A549 treated with RU486 at 1 μM for 4 hours (cell line): Measurements from ENCODE around the gene PTTG1IP2. TPM values are rescaled to one million over a fixed set of nuclear protein-coding genes. Genes with fewer than 3 reads are reported as not detected.

ENCODE experiments used
- total RNA-seq: library from RNA; stranded (reverse); fragments of 200-300 nt; extraction: Qiagen RNA extraction; gene quantifications from 5 replicates; pipeline ENCODE4 v1.2.3, GENCODE V29; 2022; ENCODE audit warnings: low read depth

PTTG1IP2 gene
- total RNA-seq: not detected in 5 replicates

DNA sequence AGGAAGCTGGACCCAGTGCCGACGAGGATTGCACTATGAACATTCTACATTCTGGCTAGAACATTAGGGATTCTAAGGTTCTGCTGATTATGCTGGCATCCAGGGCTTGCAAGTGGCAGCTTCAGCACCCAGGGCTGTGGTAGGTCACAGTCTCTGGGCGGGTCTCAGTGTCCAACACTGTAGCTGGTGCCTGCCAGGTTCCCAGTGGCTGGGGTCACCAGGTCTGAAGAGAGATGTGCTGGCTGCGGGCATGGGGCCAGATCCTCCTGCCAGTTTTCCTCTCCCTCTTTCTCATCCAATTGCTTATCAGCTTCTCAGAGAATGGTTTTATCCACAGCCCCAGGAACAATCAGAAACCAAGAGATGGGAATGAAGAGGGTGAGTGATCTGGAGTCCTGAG is at the start of gene PTTG1IP2:
Gene PTTG1IP2 (plus strand): TSS at position 86 of the 400 bp plus-strand sequence. CDS start 148 bp downstream, at position 234.

Other genes starting within 250 kb of the PTTG1IP2 start
- 1.3 to 4.3 TPM (median 1.8 TPM) in 5 replicates for gene CFAP69, start 224.5 kb upstream of the PTTG1IP2 start, total RNA-seq
- not detected in 5 replicates for gene FAM237B, start 148.3 kb upstream of the PTTG1IP2 start, total RNA-seq
- gene GTPBP10, start 122.9 kb upstream of the PTTG1IP2 start, total RNA-seq: 16.5 to 26.9 TPM (median 23.2 TPM) in 5 replicates
- gene CLDN12, start 66.2 kb upstream of the PTTG1IP2 start, total RNA-seq: 18.2 to 30.1 TPM (median 25.7 TPM) in 5 replicates
- 0.07 to 0.22 TPM (median 0.16 TPM) in 4 of 5 replicates, not detected in the other for gene CDK14, start 126.7 kb downstream of the PTTG1IP2 start, total RNA-seq